Loucy (cell line): ENCODE measurements around the gene PHF13.

Experiments used
- H2AFZ ChIP-seq: fragments of 200-600 bp; sonication (generic); 2 replicates; pipeline ENCODE4 v1.6.0; 2016; ENCODE audit warnings: antibody characterized with exemption, mild to moderate bottlenecking, low read length, moderate library complexity
- H3F3A ChIP-seq: fragments of 200-600 bp; 2 replicates; pipeline ENCODE4 v1.6.0; 2016; ENCODE audit warnings: antibody characterized with exemption, low read depth, mild to moderate bottlenecking
- H3K27me3 ChIP-seq: fragments of 200-600 bp; sonication (generic); 2 replicates; pipeline ENCODE4 v1.6.1; 2014; ENCODE audit warnings: low read length, mild to moderate bottlenecking; ENCODE audit not compliant: insufficient read depth, poor library complexity, severe bottlenecking
- H3K36me3 ChIP-seq: fragments of 200-600 bp; sonication (generic); 2 replicates; pipeline ENCODE4 v1.6.1; 2016; ENCODE audit warnings: low read length; ENCODE audit not compliant: insufficient read depth
- H3K4me1 ChIP-seq: fragments of 200-600 bp; sonication (generic); 2 replicates; pipeline ENCODE4 v1.5.1; 2014; ENCODE audit warnings: low read length, mild to moderate bottlenecking; ENCODE audit not compliant: insufficient read depth, poor library complexity, severe bottlenecking
- H3K4me2 ChIP-seq: fragments of 200-600 bp; sonication (generic); 2 replicates; pipeline ENCODE4 v1.6.0; 2014; ENCODE audit warnings: antibody characterized with exemption, low read length, low read depth, mild to moderate bottlenecking; ENCODE audit not compliant: poor library complexity, severe bottlenecking
- H3K4me3 ChIP-seq: fragments of 200-600 bp; sonication (generic); 2 replicates; pipeline ENCODE4 v1.5.1; 2014; ENCODE audit warnings: low read length, mild to moderate bottlenecking, mixed read lengths; ENCODE audit not compliant: poor library complexity, severe bottlenecking
- H3K79me2 ChIP-seq: fragments of 200-600 bp; sonication (generic); 2 replicates; pipeline ENCODE4 v1.6.1; 2014; ENCODE audit warnings: low read length; ENCODE audit not compliant: insufficient read depth
- H3K9ac ChIP-seq: fragments of 200-600 bp; sonication (generic); 2 replicates; pipeline ENCODE4 v1.6.0; 2014; ENCODE audit warnings: mild to moderate bottlenecking, low read depth, low read length, moderate library complexity; ENCODE audit not compliant: poor library complexity, severe bottlenecking
- H3K9me2 ChIP-seq: fragments of 200-600 bp; sonication (generic); replicated peaks from 2 replicates; pipeline ENCODE4 v1.6.1; 2016; ENCODE audit warnings: low read depth, low read length, mixed read lengths
- H3K9me3 ChIP-seq: fragments of 200-600 bp; sonication (generic); 2 replicates; pipeline ENCODE4 v1.6.1; 2014; ENCODE audit warnings: mild to moderate bottlenecking, antibody characterized with exemption, low read length, low read depth; ENCODE audit not compliant: insufficient read depth
- H4K20me1 ChIP-seq: fragments of 200-600 bp; sonication (generic); 2 replicates; pipeline ENCODE4 v1.6.0; 2014; ENCODE audit warnings: antibody characterized with exemption, low read length, mild to moderate bottlenecking; ENCODE audit not compliant: insufficient read depth, poor library complexity, severe bottlenecking
- CTCF ChIP-seq: fragments of 200-600 bp; sonication (generic); conservative IDR thresholded peaks from 2 replicates; pipeline ENCODE4 v1.5.1; 2014; ENCODE audit warnings: mild to moderate bottlenecking, antibody characterized with exemption, low read length
- EZH2phosphoT487 ChIP-seq: fragments of 200-600 bp; IDR thresholded peaks from 2 replicates; pipeline ENCODE4 v1.6.1; 2018; ENCODE audit warnings: antibody characterized with exemption, mild to moderate bottlenecking, moderate library complexity, borderline replicate concordance

PHF13 gene

GRCh38 chr1:6627841-6628545, 14.5 kb downstream of the PHF13 start:
- peaks cover 15% of the 10 kb centered on the region for H4K20me1 ChIP-seq
- peak overlapping the region; percentile 16 for H3K4me2 ChIP-seq
- peaks cover 22% of the 10 kb centered on the region for H3K4me1 ChIP-seq
- H2AFZ ChIP-seq, result no peak overlapping the region
- H3K9me3 ChIP-seq, result no peaks in the 10 kb centered on the region
- peaks cover 3% of the 10 kb centered on the region; the same call in 1 of the 2 replicates for H3F3A ChIP-seq
- no peaks in the 10 kb centered on the region for H3K9me2 ChIP-seq
- no peaks in the 10 kb centered on the region for H3K27me3 ChIP-seq
- H3K4me3 ChIP-seq, result no peak overlapping the region
- peaks cover 29% of the 10 kb centered on the region; the same call in 1 of the 2 replicates for H3K36me3 ChIP-seq
- H3K9ac ChIP-seq, result peak overlapping the region; percentile 19
- no peak for TF ChIP-seq CTCF
- TF ChIP-seq EZH2phosphoT487, result no peak
- peaks cover 46% of the 10 kb centered on the region for H3K79me2 ChIP-seq

GRCh38 chr1:6628971-6629479, 15.5 kb downstream of the PHF13 start:
- Histone ChIP-seq H3K36me3 (peaks cover 31% of the 10 kb centered on the region; the same call in 1 of the 2 replicates), H4K20me1 (peaks cover 12% of the 10 kb centered on the region), H3K9me3 (no peaks in the 10 kb centered on the region), H3F3A (no peaks in the 10 kb centered on the region), H3K9me2 (no peaks in the 10 kb centered on the region), H3K4me2 (no peak overlapping the region), H3K4me1 (peaks cover 22% of the 10 kb centered on the region), H3K9ac (no peak overlapping the region), H3K27me3 (no peaks in the 10 kb centered on the region), H3K4me3 (no peak overlapping the region), H3K79me2 (peaks cover 43% of the 10 kb centered on the region), H2AFZ (no peak overlapping the region)
- TF ChIP-seq CTCF (no peak), EZH2phosphoT487 (no peak)

GRCh38 chr1:6630027-6630426, 16.5 kb downstream of the PHF13 start:
- Histone ChIP-seq H3F3A (no peaks in the 10 kb centered on the region), H3K9me3 (no peaks in the 10 kb centered on the region), H3K4me2 (no peak overlapping the region), H3K4me3 (no peak overlapping the region), H3K9ac (no peak overlapping the region), H3K4me1 (peaks cover 22% of the 10 kb centered on the region), H3K27me3 (no peaks in the 10 kb centered on the region), H3K79me2 (peaks cover 36% of the 10 kb centered on the region), H2AFZ (no peak overlapping the region), H4K20me1 (peaks cover 6% of the 10 kb centered on the region), H3K9me2 (no peaks in the 10 kb centered on the region), H3K36me3 (peaks cover 36% of the 10 kb centered on the region; the same call in 1 of the 2 replicates)
- no peak for TF ChIP-seq EZH2phosphoT487
- TF ChIP-seq CTCF, result no peak
